B cell (primary cell): ENCODE results near the gene TOGARAM1.

ENCODE experiments used
- CTCF ChIP-seq: fragments of 200-600 bp; IDR thresholded peaks from one replicate; pipeline ENCODE4 v1.8.0; 2022; ENCODE audit warnings: antibody characterized with exemption, mild to moderate bottlenecking
- EZH2 ChIP-seq: IDR thresholded peaks from 2 replicates; pipeline ENCODE4 v1.6.1; 2012; ENCODE audit warnings: borderline replicate concordance, low read depth, mild to moderate bottlenecking, moderate library complexity, low read length; ENCODE audit not compliant: insufficient read depth, poor library complexity, severe bottlenecking

- no peak for TF ChIP-seq CTCF
- no peak for TF ChIP-seq EZH2
Observed at GRCh38 chr14:45095143-45095542, 133.2 kb downstream of the TOGARAM1 start.
